H1 (cell line): ENCODE results near the gene CENPC.

Source experiments
- GABPA ChIP-seq: IDR thresholded peaks from 2 replicates; pipeline ENCODE4 v1.6.1; 2011; ENCODE audit warnings: mild to moderate bottlenecking, low read length, moderate library complexity, borderline replicate concordance; ENCODE audit not compliant: insufficient read depth
- POLR2AphosphoS5 ChIP-seq: IDR thresholded peaks from 2 replicates; pipeline ENCODE4 v1.6.1; 2011; ENCODE audit warnings: low read depth, low read length
- SIX5 ChIP-seq: IDR thresholded peaks from 2 replicates; pipeline ENCODE4 v1.6.1; 2011; ENCODE audit warnings: mild to moderate bottlenecking, low read depth, low read length
- SP1 ChIP-seq: IDR thresholded peaks from 2 replicates; pipeline ENCODE4 v1.6.1; 2011; ENCODE audit warnings: low read depth, low read length
- YY1 ChIP-seq: IDR thresholded peaks from 2 replicates; pipeline ENCODE4 v1.6.1; 2011; ENCODE audit warnings: low read depth, mild to moderate bottlenecking, low read length

- no peak for TF ChIP-seq GABPA
- TF ChIP-seq SP1: no peak
- no peak for TF ChIP-seq SIX5
- no peak for TF ChIP-seq YY1
- TF ChIP-seq POLR2AphosphoS5: no peak
Measured at GRCh38 chr4:67584496-67584895, 39.2 kb upstream of the CENPC start.
